Fibroblast of the aortic adventitia (primary cell): Measurements from ENCODE around the gene PROSER2. TPM values are rescaled to one million over a fixed set of nuclear protein-coding genes. Genes with fewer than 3 reads are reported as not detected.

Experiments used
- DNase-seq: peaks from one replicate; pipeline ENCODE4 v3.0.0-alpha.2; 2010; ENCODE audit warnings: low read depth
- H3K4me3 ChIP-seq: 2 replicates; pipeline ENCODE4 v1.5.1; 2011; ENCODE audit warnings: low read depth, mild to moderate bottlenecking, control low read depth, low read length, moderate library complexity
- total RNA-seq: library from RNA; depleted of rRNA; stranded (reverse); fragments of >200 nt; gene quantifications from 2 replicates; pipeline ENCODE4 v1.2.3, GENCODE V29; 2012; ENCODE audit warnings: low replicate concordance
- TF ChIP-seq, protein P1 (sequence below): IDR thresholded peaks from 2 replicates; pipeline ENCODE4 v1.5.1; 2011; ENCODE audit warnings: mild to moderate bottlenecking, low read length, control low read depth, inconsistent platforms; ENCODE audit not compliant: insufficient read depth

The PROSER2 gene
- total RNA-seq, 1 donor, result 3.1 TPM

DNA sequence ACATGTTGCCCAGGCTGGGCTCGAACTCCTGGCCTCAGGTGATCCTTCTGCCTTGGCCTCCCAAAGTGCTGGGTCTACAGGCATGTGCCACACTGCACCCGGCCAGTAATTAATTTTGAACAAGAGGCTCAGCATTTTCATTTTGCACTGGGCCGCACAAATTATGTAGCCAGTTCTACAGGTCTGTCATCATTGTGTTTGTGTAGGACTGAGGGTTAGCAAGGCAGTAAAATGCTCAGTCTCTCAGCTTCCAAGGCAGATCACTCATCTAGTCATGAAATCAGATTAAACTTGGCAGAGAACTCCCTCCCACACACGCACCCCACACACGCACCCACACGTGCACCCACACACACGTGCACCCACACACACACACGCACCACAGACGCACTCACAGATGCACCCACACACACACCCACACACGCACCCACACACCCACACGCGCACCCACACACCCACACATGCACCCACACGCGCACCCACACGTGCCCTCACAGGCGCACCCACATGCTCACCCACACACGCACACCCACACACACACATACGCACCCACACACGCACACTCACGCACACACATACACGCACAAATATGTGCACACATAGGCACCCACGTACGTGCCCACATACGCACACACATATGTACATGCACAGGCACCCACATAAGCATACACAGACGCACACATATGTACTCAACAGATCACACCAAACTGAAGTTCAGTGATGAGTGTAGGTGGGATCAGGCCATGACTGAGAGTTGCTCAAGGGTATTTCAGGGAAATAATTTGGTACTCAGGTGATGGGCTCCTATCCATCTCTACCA is 27.8 kb upstream of the PROSER2 start:
- no peak overlapping the region for H3K4me3 ChIP-seq
- TF ChIP-seq, protein P1, sequence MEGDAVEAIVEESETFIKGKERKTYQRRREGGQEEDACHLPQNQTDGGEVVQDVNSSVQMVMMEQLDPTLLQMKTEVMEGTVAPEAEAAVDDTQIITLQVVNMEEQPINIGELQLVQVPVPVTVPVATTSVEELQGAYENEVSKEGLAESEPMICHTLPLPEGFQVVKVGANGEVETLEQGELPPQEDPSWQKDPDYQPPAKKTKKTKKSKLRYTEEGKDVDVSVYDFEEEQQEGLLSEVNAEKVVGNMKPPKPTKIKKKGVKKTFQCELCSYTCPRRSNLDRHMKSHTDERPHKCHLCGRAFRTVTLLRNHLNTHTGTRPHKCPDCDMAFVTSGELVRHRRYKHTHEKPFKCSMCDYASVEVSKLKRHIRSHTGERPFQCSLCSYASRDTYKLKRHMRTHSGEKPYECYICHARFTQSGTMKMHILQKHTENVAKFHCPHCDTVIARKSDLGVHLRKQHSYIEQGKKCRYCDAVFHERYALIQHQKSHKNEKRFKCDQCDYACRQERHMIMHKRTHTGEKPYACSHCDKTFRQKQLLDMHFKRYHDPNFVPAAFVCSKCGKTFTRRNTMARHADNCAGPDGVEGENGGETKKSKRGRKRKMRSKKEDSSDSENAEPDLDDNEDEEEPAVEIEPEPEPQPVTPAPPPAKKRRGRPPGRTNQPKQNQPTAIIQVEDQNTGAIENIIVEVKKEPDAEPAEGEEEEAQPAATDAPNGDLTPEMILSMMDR, result no peak
- no peak for DNase-seq

DNA sequence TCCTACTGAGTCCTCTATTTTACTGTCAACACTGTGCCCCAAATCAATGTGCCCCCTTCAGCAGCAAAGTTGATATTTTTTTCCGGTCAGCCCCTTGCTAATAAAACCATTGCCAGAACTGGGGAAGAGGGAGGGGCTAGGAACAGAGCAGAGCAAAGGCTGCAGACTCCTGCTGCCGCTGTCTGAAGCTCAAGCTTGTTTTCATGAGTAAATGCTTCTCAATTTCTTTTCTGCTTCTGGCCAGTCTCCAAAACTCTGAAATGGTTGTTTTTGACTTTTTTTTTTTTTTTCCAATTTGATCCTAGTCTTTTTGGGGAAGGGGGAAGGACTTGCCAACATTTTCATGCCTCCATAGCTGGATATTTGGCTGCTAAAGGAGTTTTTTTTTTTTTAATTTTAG is 26.7 kb upstream of the PROSER2 start:
- no peak overlapping the region for H3K4me3 ChIP-seq
- no peak for DNase-seq
- TF ChIP-seq, protein P1, result no peak

DNA sequence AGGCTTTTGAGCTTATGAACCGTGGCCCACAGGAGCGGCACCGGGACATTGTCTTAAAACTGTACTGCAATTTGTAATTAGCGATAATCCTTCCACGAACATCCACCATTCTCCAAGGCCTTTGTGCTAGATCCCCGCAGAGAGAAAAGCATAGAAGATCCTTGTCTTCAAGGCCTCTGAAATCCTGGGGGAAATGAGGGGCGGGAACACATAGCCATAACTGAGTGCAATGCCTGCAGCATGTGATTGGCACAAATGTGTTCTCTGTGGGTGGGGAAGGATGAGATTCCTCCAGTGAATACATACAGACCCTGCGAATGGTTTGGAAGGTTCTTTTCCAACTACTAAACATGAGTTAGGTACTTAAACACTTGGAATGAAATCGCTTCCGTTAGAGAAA is 25.9 kb upstream of the PROSER2 start:
- no peak for DNase-seq

DNA sequence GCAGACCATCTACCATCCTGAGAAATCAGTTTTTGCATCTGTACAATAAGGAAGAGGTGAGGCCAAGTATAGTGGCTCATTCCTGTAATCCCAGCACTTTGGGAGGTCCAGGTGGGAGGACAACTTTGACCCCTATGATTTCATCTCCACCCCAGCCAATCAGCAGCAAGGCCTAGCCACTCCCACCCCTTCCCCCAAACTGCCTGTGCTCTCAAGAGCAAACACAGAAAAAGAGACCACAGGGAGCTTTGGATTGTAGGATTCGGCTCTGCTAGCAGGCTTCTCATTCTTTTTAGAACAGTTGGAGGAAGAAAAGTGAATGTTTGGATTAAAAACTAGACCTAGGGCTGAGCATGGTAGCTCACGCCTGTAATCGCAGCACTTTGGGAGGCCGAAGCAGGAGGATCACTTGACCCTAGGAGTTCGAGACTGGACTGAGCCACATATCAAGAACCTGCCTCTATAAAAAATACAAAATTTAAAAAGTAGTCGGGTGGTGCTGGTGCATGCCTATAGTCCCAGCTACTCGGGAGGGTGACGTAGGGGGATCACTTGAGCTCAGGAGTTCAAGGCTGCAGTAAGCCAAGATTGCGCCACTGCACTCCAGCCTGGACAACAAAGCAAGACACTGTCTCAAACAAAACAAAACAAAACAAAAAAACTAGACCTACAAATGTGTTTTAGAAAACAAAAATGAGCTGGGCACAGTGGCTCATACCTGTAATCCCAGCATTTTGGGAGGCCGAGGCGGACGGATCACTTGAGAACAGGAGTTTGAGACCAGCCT is 25.1 kb upstream of the PROSER2 start:
- TF ChIP-seq, protein P1, result no peak
- H3K4me3 ChIP-seq, result no peak overlapping the region
- DNase-seq, result no peak

More for the DNA sequence above, 25.9 kb upstream of the PROSER2 start:
- TF ChIP-seq, protein P1, result no peak
- H3K4me3 ChIP-seq, result no peak overlapping the region

DNA sequence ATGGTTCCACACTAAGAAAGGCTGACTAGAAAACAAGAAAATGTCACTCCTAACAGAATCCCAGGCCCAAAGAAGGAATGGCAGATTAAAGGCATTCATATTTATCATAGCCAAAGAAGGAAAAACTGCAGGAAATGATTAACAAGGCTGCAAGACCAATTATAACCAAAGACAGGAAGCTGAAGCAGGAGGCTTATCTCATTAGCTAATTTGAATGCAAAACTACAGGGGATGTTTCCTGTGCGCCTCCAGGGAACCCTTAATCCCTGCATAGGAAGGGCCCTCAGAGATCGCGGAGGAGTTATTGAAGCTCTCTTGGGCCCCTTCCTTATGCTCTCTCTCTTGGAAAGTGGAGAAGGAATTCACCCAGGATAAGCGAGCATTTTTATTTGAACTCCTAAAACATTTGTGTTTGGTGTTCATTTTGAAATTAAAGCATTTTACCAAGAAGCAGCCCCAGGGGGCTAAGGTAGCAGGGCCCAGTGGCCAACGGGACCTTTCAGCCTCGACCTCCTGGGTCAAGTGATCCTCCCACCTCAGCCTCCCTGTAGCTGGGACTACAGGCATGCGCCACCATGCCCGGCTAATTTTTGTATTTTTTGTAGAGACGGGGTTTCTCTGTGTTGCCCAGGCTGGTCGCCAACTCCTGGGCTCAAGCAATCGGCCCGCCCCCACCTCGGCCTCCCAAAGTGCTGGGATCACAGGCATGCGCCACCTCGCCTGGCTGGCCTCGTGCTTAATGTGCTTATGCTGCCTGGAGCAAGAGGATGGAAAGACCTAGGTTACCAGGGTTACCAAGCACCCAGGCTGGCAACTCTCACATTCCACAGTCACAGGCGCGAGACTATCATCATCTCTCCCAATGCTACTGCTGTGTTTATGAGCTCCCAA is 24.1 kb upstream of the PROSER2 start:
- DNase-seq, result no peak

DNA sequence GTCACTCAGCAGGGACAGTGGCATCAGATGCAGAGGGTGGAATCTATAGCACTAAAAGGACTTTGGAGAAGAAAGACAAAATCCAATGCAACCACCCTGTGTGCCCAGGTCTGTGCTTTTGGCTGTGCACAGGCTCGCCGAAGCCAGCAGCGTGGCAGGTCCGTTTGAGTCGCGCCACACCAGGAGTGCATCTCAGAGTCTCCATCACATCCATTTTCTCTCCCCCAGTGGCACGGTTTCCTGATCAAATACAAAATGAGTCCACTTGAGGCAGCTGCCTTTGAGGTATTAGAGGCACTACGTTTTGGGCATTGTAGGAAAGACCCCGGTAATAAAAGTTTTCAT is 23.4 kb upstream of the PROSER2 start:
- no peak overlapping the region for H3K4me3 ChIP-seq
- TF ChIP-seq, protein P1, result no peak
- no peak for DNase-seq

More for the DNA sequence above, 24.1 kb upstream of the PROSER2 start:
- TF ChIP-seq, protein P1, result no peak
- H3K4me3 ChIP-seq, result no peak overlapping the region
